Embryonic facial prominence (tissue), 1 donor: ENCODE measurements around the gene GABRG3.

Experiments used
- DNase-seq: peaks from one replicate; pipeline ENCODE4 v3.0.0-alpha.2; 2016; ENCODE audit errors: extremely low spot score

The GABRG3 gene

DNA sequence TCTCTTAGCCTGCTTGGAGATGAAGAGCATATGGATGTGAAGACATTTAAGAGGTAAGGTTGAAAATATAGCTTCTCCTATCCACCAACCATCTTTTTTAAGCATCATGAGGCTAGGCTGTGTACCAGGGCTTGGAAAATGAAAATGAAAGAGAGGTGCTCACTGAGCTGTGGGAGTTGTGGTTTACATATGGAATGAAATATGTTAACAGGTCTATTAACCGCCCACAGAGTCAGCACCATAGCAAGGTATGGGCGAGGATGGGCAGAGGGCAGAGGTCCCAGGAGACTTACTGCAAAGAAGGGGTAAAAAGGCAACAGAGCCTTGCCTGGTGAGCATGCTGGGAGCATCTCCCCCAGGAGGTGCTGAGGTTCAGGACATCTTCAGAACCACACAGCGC is 273.1 kb downstream of the GABRG3 start:
- DNase-seq: no peak

DNA sequence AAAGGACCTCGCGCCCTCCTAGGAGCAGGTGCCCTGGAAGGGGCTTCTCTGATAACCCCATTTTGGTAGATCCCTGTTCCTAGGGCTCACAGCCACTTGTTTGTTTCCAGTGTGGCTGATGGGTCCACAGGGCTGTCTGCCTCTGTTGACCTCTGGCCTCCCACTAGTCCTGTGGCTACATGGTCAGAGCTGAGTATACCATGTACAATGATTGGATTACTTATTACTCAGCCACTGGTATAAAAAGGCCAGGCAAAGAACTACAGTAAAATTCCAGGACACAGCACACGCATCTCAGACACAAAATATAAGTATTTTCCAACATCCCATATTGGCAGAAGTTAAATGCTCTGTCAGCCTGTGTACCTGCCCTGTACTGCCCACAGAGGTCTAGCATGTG is 277.3 kb downstream of the GABRG3 start:
- DNase-seq: no peak

DNA sequence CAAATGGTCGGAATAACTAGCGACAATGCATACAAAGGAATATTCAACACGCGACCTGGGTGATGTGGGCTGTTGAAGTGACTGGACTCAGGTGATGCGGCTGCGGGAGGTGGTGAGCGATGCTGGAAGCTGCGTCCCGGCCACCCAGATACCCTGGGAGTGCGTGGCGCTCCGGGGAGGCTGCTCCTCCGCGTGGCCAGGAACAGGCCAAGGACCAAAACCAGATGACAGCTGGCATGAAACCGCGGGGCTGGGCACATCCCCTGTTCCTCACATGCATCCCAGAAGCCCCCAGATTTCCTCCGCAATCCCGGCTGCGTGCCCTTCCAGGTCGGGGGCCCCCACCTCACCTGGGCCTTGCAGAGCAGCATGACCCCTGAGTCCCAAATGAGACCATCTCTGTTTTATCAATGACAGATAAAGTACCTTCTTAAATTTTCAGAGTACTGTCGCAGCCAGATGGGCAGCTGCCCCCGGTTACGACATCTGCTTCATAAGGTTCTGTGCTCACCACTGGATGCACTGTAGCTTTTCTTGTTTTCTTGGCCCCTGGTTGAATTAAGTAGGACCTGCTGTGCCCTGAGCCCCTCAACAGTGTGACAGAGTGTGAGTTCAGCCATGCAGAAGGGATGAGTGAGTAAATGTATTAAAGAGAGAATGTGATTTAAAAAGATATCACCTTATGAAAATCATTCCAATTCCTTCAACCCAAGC is 278.2 kb downstream of the GABRG3 start:
- DNase-seq: no peak

DNA sequence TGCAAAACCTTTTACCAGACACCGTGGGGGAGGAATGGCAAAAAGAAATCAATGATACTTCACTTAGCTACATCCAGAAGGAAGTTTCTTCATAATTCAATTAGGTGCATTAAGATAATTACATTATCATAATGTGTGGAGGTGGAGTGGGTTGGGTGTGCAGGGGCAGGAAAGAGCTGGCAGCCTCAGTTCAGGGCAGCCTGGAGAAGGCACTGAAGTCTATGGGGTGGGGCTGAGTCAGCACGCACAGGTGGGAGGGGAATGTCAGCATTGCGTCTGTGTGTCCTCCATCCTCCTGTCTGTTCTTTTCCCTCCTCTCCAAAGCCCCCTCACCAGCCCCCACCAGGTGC is 278.8 kb downstream of the GABRG3 start:
- no peak for DNase-seq

DNA sequence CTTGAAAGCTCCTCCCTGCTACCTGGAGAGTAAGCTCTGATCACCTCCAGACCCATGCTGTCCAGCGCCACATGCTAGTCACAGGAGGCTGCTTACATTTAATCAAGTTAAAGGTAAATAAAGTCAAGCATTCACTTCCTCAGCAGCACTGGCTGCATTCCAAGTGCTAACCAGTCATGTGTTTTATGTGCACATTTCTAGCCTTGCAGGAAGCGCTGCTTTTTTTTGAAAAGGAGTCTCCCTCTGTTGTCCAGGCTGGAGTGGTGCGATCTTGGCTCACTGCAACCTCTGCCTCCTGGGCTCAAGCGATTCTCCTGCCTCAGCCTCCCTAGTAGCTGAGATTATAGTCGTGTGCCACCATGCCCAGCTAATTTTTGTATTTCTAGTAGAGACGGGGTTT is 279.2 kb downstream of the GABRG3 start:
- no peak for DNase-seq

DNA sequence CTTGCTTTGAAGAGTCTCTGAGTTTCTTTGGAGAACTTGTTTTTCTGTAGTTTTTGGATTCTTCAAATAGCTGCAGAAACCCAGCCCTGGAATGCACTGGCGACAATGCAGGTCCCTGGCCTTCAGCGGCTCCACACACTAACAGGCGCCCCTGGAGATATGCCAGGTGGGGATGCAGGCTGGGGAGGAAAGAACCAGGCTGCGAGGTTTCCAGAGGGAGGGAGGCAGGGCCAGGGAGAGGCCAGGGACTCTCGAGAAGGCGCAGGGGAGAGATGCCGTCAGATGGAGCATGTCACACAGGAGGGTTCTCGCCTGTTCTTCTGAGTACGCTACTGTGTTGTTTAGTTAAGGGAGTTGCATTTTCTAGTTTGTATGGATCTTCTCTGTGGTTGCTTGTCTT is 283.1 kb downstream of the GABRG3 start:
- no peak for DNase-seq

DNA sequence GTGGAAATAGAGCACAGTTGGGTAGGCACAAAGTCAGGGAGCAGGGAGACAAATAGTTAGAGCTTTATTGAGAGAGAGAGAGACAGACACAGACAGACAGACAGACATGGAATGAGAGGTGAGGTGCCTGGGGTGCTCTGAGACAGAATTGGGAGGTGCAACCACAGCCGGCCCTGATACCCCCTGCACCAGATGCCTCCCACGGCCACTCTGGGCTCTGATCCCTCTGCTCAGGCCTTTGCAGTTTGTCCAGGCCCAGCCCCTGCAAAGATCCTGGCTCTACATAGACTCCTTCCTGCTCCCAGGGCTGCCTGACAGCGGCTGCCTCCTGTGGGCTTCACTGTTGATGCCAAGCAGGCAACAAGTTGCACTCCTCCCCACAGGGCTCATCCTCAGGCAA is 283.8 kb downstream of the GABRG3 start:
- no peak for DNase-seq

DNA sequence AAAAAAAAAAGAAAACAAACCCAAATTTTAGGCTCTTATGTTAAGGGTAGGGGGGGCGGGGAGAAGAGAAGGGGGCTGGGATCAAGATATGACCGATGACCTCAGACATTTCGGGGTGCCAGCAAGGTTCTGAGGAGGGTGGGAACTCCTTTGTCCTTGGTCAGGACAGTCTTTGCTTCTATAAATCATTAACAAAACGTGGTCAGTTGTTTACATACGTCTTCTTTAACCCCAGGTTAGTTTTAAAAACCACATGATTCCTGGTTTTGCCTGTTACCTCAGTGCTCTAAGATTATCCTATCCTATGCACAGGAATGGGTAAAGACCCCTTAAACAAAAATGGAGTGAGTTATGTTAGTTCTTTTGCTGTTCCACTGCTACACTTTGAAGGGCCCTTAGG is 285.5 kb downstream of the GABRG3 start:
- DNase-seq: no peak

DNA sequence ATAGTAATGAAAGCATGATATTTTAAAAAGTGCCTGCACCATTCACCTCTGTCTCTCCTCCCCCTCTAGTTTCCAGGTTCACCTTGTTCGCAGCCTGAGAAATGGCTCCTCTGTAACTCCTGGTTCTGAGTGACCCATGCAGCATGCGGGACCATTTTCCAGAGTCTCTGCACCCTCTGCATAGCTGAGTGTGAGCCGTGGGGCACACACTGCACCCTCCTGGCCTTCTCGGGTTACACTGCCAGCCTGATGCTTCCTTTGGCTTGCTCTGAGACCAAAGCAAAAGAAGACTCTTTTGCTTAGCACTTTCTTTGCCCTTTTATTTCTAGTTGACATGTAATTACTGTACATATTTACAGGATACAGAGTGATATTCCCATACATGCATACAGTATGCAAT is 287.3 kb downstream of the GABRG3 start:
- no peak for DNase-seq

DNA sequence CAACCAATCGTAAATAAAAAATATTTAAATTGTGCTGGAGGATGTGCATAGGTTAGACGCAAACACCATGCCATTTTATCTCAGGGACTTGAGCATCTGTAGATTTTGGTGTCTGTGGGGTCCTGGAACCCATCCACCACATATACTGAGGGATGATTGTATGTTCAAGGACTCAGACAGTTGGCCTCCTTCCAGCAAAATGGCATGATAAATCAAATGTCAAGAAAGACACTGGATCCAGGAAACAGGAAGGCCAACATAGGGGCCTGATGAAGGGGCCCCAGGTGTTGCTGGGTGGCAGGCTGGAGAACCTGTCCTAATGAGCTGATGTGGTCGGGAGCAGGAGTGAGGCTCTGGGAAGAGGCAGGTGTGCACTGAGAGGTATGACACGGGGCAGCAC is 289.5 kb downstream of the GABRG3 start:
- no peak for DNase-seq

DNA sequence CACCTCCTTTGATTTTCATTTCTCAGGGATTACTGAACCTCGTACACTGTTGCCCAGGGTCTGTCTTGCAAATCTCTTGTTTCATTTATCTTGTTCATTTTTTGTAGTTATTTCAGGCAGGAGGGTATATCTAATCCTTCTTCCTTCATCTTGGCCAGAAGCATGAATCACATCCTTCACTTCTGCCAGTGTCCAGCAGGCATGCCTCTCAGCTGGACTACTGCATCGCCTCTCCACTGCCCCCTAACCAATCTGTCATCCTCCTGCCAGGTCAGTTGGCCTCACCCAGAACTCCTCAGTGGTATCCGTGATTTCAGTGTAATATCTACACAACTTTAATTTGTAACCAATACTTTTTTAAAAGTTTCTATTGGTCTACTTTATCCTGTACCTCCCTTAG is 297.9 kb downstream of the GABRG3 start:
- DNase-seq: no peak

DNA sequence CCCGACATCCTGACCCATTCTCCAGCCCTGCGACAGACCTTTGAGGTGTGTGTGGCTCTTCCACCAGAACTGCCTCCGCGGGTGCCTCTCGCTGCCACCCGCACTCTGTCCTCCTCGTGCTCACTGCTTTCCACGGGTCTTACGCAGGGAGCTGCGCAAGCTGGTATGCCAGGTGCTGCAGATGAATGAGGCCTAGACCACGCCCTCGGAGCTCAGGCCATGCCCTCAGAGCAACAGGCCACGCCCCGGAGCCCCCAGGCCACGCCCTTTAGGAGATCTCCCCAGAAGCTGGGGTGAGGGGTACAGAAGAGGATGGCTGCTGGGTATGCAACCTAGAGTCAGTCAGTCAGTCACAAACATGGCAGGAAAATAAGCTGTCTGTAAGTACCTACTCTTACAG is 300.3 kb downstream of the GABRG3 start:
- no peak for DNase-seq

DNA sequence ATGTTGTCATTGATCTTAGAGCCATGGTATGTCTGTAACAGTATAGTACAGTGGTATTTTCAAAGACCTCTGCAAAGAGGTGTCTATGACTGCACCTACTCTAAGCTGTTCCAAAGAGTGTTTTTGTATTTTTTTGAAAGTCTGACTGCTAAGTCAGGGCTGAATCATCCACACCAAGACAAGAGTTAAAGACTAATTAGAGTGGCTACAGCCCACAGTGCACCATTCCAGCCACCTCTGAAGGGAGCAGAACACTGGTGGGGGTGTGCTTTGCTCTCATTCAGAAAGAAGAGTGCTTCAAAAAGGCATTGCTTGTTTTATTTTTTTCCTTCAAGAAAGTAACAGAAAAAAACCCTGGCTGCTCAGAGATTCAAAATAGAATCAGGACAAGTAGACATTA is 301.4 kb downstream of the GABRG3 start:
- DNase-seq: no peak

DNA sequence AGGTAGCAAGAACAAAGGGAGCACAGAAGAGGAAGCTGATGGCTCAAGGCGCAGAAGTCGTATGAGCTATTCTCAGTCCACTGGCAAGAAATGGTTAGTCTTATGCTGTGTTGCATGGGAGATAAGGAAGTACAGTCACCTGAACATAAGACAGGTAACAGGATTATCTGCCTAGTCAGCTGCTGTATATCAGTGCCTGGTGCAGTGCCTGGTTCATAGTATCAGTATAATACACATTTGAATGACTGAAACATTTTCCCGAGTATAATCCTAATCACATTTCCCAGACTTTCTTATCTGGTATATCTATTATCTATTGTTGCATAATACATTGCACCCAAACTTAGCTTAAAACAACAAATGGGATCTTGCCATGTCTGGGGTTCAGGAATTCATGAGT is 302.5 kb downstream of the GABRG3 start:
- no peak for DNase-seq

DNA sequence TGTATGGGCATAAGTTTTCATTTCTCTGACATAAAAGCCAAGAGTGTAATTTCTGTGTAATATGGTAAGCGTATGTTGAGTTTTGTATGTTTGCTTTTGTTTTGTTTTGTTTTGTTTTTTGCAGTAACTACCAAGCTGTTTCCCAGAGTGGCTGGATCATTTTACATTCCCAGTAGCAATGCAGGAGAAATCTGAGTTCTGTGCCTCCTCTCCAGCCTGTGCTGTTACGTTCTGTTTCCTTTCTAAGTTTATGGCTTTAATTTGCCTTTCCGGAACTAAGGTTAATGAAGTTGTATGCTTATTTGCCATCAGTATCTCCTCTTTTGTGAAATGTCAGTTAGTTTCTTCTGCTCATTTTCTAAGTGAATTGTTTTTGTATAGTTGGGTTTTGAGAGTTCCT is 307.8 kb downstream of the GABRG3 start:
- DNase-seq: no peak

DNA sequence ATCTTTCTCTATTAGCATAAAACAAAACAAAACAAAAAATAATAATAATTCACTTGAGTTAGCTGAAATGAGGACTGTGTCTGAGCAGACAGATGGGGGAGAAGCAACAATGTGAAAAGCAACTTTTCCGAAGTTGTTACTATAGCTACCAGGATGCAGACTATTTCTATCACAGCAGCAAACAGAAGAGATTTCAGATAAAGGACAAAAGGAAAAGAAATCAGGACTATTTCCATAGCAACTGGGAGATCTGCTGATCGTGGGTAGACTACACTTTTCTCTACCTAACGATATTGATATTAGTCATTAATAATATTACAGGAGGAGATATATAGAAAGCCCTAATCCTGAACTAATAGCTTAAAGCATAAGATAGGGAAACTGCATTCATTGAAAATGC is 321.7 kb downstream of the GABRG3 start:
- no peak for DNase-seq

DNA sequence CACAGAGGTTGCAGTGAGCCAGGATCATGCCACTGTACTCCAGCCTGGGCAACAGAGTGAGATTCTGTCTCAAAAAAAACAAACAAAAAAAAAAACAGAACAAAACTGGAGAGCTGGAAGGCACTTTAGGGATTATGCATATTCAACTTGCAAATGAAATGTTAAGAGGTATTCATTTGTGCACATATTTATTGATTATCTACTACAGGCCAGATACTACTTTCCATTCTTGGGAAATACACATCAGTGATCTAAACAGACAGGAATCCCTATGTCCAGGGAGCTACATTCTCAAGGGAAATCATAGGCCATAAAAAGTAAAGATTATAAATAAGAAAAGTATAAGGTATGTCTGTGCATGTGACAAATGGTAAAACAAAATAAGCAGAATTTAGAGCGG is 322.6 kb downstream of the GABRG3 start:
- no peak for DNase-seq

DNA sequence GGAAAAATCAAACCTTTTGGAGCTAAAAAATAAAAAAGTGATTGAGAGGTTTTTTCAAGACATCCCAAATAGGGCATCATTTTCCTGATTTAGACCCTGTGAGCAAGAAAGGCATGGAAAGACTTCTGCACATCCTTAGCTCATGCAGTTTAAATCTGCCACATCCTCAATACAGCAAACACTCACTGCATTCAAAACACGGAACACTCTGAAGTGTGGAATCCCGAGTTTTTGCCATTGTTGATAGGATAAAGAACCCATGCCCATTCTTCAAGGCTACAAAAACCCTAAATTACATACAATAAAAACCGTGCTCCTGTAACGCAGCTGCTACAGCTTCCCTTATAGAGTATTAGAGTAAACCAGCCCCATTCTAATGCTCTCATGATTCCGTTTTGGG is 346.8 kb downstream of the GABRG3 start:
- DNase-seq: no peak

DNA sequence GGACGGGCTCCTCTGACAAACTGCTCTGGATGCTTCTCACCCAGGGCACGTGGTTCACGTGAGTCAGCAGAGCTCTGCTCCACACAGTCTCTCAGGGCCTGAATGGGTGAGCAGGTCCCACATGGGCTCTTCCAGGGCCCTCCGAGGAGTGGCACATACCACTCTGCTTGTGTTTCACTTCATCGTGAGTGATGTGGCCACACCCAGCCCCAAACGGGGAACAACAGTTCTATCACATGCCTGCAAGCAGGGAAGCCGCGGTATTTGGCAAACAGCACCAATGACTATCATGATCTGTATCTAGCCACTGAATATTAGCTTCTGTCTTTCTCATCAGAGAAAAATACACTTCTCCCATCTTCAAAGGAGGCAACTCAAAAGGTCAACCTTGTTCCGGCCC is 352.8 kb downstream of the GABRG3 start:
- no peak for DNase-seq

DNA sequence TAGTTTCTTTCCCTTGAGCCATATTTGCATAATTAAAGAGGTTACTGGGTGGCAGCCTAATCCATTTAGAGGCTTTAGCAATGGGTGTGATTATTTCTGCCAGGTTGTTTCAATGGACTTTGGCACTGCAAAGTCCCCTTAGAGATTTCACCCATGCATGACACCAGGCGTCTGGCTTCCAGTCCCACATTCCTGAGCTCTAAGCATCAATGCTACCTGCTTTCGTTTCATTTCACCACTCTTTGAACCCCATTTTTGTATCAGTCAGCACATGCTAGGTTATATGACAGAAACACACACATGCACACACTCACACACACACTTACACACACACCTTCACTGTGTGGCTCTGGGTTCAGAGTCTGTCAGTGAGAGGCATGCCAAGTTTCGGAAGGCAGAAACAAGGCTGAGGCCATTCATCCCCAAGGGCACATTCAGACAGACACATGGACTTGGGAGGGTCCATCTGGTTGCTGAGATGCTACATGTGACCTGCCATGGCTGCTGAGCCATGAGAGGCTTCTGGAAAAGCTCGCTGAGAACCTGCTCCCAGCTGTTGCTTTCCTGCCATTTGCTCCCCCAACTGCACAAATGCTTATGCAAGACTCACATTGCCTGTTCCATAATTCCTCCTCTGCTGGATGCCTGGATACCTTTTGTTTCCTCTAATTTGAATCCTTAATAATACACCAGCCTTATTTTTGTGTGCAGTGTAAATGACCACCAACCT is 354.1 kb downstream of the GABRG3 start:
- no peak for DNase-seq

DNA sequence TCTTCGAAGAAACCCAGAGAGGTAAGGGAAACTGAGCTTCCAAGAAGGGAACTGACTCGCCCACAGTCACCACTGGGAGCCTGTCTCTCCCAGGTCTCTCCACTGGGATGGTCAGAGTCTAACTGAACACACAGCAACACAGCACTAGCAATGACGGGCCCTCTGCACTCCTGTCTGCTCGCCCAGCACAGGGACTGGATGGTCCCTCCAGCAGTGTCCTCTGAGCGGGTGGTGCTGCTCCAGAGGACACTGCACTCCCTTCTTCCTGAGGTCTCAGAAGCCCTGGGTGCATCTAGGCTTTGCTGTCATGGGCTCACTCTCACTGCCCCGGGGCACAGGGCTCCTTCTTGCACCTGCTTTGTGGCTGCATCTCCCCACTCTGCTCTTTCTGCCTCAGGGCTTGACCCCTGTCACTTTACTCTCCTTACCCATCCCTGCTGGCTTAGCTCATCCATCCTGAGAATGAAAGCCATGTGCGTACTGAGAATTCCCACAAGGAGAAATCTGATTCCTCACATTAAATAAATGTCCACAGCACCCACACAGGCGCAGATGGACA is 356.6 kb downstream of the GABRG3 start:
- no peak for DNase-seq

DNA sequence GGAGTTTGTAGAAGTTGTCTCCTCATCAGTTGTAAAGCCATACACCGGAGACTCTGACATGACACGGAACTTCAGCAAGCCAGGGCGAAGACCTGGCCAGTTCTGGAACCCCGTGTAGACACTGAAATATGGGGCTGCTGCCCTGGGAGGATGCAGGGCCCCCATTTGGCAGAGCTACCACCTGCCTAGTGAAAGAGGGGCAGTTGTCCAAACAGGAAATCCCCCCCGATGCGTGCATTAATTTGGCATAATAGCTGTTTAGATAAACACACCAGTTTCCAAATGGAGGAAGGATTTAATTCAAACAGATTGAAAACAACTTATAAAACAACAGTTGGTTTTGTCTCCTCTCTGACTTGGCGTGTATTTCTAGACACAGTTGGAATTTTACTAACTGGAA is 357.2 kb downstream of the GABRG3 start:
- DNase-seq: no peak

DNA sequence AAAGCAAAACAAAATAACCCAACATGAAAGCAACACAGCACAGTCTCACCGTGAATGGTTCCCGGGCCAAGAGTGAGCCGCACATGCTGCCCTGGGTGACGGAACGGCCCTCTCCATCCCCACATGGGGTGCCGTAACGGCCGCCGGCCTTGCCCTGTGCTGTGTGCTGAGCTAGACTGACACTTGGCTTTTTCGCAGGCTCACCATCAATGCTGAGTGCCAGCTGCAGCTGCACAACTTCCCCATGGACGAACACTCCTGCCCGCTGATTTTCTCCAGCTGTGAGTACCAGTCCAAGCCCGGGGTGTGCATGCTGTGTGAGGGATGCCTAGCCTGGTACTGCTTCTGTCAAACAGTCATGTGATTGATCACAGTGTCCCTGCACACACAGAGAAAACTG is 357.6 kb downstream of the GABRG3 start:
- DNase-seq: no peak

DNA sequence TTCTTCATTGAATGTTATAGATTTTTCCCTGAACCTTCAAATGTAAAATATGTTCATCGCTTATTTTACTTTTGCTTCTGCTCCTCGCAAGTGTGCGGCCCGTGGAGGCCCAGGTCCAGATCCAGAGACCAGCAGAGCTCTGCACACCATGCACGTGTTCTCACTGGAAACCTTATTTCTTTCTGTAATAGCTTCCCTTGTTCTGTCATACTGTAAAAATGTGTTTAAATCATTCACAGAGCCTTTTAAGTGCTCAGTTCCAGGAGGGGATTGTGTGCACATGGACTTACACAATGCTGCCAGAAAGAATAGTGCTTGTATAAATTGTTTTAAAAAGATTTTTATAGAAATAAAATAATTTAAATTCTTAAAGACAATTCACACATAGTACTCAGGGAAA is 359.3 kb downstream of the GABRG3 start:
- DNase-seq: no peak
